GM12873 (cell line): ENCODE results near the gene FOXQ1.

Source experiments
- TF ChIP-seq, protein P1 (sequence below): IDR thresholded peaks from 2 replicates; pipeline ENCODE4 v1.5.1; 2012; ENCODE audit warnings: low read depth, mild to moderate bottlenecking, moderate library complexity, low read length, control low read depth; ENCODE audit not compliant: insufficient read depth; ENCODE audit errors: missing control alignments

FOXQ1 gene

DNA sequence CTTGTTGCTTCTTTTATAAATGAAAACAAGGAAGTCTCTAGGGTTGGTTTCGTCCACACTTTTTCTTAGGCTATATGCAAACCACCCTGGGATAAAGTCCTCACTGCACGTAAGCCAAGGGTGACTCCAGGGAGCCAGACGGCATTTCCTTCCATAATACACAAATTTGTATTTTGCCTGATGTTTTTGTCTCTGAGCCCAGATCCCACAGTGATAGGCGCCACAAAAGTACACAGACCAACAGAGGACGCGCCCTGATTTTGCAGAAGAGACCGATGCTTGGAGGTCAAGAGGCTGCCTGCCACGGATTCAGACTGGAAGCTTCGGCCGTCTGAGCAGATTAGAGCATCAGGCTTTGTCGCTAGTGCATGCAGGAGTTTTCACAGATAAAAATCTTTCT, 22.8 kb downstream of the FOXQ1 start:
- TF ChIP-seq, protein P1, sequence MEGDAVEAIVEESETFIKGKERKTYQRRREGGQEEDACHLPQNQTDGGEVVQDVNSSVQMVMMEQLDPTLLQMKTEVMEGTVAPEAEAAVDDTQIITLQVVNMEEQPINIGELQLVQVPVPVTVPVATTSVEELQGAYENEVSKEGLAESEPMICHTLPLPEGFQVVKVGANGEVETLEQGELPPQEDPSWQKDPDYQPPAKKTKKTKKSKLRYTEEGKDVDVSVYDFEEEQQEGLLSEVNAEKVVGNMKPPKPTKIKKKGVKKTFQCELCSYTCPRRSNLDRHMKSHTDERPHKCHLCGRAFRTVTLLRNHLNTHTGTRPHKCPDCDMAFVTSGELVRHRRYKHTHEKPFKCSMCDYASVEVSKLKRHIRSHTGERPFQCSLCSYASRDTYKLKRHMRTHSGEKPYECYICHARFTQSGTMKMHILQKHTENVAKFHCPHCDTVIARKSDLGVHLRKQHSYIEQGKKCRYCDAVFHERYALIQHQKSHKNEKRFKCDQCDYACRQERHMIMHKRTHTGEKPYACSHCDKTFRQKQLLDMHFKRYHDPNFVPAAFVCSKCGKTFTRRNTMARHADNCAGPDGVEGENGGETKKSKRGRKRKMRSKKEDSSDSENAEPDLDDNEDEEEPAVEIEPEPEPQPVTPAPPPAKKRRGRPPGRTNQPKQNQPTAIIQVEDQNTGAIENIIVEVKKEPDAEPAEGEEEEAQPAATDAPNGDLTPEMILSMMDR, result no peak

DNA sequence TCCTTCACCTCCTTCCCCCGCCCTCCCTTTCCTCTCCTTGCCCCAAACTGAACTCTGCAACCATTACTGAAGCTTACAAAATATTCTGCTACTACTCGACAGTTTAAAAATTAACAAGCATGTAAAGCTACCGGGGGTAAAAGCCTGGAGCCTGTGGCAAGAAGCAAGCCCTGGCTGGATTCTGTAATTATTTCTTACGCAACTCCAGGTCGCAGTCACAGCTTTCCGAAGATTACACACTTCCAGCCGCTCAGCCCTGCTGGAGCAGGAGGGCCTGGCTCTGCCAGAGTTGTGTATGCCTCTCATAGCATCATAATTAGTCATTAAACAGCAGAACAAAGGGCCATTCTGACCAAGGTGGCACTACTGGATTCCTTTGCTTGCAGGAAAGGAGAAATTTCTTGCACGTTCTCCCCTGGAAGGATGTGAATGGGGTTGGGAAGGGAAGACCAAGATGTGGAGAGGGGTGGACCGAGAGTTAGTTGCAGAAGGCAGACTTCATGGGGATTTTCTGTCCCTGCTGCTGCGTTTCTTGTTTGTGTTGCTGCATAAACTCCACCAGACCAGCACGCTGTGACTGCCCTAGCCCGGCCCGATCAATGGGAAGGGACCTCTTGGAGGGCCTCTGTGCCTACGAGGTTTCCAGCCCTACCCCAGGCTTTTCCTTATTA, 23.6 kb downstream of the FOXQ1 start:
- TF ChIP-seq, protein P1, result no peak

DNA sequence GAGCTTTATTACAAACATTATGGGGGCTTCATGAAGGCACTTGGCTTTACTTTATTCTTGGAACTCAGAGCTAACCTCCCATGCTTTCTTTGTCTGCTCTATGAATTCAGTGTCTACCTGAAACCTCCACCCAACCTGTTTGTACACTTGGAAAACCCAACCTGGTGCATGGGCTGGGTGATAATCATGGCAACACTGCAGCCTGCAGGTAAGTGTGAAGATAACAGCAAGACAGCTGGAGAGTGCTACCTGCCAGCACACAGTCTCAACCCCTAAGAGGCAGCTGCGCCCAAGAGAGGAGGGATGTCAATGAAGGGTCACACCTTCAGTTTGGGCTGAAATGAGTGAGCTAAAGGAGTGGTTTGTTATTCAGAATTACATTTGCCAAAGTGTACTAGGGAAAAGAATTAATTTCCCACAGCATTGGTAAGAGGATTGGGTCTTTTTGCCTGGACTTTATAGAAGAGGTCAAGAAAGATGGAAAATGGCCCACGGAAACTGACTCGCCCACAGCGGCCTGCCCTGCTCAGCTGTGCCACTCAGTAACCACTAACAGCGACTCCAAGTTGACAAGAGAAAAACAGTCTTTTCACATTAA, 24.4 kb downstream of the FOXQ1 start:
- TF ChIP-seq, protein P1, result peak; percentile 31

DNA sequence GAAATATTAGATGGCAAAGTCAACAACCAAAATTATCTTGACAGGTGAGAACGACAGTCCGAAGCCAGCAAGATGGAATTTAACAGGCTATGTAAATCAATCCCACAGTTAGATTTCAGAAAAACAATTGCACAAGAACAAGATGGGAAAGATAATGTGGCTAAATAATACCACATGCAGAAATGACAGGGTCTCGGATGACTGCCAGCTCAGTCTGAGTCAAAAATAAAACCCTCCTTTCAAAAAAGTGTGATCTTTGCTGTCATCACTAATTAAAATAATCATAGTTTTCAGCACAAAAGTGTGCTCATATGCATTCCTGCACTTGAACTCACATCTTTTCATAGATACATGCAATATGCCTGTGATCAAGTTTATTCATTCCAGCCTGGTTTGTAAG, 25.9 kb downstream of the FOXQ1 start:
- TF ChIP-seq, protein P1, result no peak

DNA sequence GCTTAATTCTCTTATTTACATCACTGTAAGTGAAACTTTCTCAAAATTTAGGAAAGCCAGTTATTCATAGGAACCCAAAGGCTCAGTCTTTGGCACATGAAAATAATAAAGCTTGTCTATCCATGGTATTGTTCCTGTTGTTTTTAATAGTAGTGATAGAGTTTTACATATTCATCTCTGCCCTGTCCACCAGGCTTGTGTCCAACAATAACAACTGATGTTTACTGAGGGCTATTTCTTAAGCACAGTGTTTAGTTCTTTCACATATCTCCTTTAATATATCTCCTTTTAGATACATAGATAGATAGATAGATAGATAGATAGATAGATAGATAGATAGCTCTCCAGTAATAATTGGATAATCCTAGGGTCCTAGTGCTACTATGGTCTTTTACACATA, 34.2 kb downstream of the FOXQ1 start:
- TF ChIP-seq, protein P1, result no peak

DNA sequence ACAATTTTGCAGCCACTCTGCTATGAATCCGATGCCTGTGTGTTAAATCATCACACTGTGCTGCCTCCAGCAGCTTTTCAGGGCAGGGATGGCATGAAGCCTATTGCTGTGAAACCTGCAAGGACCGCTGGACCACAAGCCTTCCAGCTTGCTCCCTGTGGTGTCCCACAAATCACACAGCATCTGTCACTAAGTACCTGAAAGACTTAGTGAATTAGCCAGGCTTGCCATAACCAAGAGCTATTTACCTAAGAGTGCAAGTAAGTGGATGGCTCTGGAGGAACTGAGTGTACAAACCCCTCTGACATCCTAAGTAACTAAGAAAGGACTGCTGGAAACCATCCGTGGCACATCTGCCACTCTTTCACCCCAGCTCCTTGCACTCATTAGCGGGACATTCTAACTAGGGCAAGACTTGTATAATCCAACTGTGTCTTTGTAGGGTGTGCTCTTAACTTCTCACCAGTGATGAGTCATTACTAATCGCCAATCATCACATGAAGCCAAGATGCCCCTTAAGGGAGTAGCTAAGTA, 34.7 kb downstream of the FOXQ1 start:
- TF ChIP-seq, protein P1, result no peak

DNA sequence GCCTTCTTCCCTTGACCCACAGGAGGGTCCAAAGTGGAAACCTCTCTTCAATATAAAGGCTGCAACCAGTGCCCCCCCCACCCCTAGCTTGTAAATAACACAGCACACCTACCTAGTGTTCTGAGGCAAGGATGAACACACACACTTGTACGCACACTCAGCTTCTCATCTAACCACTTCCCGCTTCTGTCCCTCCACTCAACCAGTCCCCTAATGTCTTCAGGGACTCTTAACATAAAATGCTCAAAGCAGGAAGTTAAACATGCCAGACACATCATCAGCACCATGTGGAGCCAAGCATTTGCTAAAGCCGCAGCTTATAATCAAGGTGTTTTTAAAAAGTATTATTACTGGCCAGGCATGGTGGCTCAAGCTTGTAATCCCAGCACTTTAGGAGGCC, 35.3 kb downstream of the FOXQ1 start:
- TF ChIP-seq, protein P1, result no peak
